GM12874 (cell line): ENCODE data around the gene SLC45A1.

Experiments
- TF ChIP-seq, protein P1 (sequence below): IDR thresholded peaks from 2 replicates; pipeline ENCODE4 v1.5.1; 2011; ENCODE audit warnings: low read depth, mild to moderate bottlenecking, control low read depth, low read length, moderate library complexity; ENCODE audit not compliant: insufficient read depth

Gene SLC45A1

DNA sequence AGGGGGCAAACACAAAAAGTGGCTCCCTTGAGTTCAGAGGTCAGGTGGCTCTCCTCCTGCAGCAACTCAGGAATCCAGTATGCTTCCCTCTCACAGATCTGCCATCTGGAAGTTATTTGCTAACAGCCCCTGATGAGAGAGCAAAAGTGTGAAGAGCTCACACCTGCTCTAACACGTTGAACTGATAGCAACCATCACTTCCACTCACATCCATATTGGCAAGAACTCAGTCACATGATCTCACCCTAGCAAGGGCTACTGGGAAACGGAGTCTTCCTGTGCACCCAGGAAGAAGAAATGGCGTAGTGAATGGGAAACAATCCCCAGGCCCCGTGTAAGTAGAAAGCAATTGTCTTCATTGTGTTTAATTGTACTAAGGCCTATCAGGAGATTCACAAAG is 20.7 kb upstream of the SLC45A1 start:
- TF ChIP-seq, protein P1, sequence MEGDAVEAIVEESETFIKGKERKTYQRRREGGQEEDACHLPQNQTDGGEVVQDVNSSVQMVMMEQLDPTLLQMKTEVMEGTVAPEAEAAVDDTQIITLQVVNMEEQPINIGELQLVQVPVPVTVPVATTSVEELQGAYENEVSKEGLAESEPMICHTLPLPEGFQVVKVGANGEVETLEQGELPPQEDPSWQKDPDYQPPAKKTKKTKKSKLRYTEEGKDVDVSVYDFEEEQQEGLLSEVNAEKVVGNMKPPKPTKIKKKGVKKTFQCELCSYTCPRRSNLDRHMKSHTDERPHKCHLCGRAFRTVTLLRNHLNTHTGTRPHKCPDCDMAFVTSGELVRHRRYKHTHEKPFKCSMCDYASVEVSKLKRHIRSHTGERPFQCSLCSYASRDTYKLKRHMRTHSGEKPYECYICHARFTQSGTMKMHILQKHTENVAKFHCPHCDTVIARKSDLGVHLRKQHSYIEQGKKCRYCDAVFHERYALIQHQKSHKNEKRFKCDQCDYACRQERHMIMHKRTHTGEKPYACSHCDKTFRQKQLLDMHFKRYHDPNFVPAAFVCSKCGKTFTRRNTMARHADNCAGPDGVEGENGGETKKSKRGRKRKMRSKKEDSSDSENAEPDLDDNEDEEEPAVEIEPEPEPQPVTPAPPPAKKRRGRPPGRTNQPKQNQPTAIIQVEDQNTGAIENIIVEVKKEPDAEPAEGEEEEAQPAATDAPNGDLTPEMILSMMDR: no peak

DNA sequence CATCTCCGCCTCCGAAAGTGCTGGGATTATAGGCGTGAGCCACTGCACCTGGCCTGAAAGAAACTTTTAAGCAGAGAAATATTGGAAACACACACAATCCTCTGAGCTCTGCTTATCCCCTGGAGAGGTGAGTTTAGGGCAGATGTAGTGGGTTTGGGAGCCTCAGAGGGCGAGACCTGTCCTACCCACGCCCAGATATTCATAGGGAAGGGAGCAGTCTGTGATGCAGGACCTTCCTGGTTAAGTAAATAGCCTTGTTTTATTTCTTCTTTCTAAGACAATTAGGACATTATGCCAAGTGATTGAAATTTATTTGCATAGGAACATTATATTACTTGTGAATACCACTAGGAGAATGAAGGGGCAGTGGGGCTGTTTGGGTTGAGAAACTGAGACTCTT is 18.0 kb upstream of the SLC45A1 start:
- TF ChIP-seq, protein P1: no peak

DNA sequence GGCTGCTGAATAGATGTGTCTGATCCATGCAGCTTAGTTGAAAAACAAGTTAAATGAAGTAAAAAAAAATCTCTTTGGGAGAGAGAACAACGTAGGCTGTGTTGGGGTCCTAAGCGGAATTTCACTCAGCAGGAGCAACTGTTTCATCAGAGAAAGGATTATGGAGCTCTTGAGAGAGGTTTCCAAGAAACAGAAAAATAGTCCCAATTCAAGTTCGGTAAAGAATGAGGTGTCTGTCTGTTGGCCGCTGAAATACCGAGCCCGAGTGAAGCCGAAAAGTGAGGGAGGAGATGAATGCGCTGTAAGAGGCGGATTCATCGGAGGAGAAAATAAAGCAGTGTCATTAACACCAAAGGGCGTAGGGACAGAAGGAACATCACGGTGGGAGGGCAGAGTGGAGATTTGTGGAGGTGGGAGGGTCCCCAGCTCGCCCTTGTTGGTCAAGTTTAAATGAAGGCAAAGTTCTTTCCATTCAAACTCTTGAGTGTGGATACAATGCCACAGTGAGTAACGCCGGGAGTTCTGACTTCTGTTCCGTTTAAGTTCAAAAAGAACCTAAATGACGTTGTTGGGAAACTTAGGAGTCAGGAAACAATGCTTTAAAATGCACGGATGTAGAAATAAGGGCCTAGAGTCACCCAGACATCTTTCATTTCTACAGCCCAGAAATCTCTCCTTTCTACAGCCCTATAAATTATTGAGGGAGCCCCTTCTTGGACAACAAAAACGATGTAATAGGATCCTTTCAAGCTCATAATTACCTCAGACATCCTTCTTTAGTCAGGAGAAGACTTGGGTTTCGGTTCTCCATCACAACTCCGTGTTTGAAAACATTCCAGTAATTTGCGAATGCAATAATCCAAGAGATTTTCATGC is 15.6 kb upstream of the SLC45A1 start:
- TF ChIP-seq, protein P1: no peak

DNA sequence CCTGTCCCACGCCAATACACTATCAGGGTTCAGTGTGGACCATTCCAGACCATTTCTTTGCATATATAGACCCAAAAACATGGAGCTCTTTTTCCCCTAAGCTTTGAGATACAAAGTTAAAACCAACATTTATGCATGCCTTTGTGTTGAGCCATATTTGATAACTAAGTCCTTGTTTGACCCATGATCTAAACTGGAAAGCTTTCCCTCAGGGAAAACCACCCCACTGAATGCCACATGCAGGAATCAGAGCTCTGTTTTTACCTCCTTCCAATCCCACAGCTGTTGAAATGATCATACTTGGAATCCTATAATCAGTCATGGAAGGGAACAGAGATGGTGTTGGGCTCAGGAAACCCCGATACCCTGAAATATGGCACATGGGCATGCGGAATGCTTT is 14.8 kb upstream of the SLC45A1 start:
- TF ChIP-seq, protein P1: no peak

DNA sequence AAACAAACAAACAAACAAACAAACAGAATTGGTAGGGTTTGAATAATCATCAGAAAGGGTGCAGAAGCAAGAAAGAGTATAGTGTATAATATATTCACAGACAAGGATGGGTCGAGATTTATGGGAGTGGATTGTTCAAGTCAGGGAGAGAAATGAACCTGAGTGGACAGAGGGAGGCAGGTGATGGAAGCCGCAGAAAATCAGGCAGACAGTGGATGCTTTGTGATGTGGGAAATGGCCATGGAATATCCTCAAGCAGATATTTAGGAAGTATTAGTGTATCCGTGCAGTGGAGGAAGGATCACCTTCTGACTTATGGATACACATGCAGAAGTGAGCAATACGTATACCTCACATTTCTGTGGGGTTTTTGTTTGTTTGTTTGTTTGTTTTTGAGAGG is 14.0 kb upstream of the SLC45A1 start:
- TF ChIP-seq, protein P1: no peak

DNA sequence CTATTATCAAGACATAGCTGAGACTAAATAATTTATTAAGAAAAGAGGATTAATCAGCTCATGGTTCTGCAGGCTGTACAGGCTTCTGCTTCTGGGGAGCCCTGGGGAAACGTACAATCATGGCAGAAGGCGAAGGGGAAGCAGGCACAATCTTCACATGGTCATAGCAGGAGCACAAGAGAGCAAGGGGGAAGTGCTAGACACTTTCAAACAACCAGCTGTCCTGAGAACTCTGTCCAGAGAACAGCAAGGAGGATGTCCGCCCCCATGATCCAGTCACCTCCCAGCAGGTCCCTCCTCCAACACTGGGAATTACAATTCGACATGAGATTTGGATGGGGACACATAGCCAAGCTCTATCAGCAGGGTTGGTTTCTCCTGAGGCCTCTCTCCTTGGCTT is 10.3 kb upstream of the SLC45A1 start:
- TF ChIP-seq, protein P1: no peak

DNA sequence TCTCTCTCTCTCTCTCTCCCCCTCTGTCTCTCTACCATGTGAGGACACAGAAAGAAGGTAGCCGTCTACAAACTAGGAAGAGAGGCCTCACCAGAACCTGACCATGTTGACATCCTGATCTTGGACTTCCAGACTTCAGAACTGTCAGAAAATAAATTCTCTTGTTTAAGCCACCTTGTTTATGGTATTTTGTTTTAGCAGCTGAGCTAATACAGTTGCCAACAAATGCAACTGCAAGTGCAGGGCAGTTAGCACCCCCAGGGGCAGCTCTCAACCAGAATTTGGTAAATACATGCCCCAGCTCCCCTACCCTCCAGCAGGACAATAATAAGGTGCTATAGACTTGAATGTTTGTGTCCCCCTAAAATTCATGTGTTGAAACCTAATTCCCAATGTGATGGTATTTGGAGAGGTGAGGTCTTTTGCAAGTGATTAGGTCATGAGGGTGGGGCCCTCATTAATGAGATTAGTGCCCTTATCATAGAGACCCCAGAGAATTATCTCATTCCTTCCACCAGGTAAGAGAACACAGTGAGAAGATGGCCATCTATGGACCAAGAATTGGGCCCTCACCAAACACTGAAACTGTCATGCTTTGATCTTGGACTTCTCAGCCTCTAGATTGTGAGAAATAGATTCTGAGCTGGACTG is 6.7 kb upstream of the SLC45A1 start:
- TF ChIP-seq, protein P1: no peak
